Stimulated activated CD4-positive, alpha-beta T cell treated with anti-CD3 and anti-CD28 coated beads, Interleukin-12 subunit alpha, Interleukin-12 subunit beta, amount 100 ng/mL, for 48 hours (primary cell): ENCODE data around the gene BEGAIN.

Experiments
- DNase-seq, 3 donors: peaks; one replicate each; pipeline ENCODE4 v3.0.0-alpha.2; 2020; ENCODE audit warnings: low read depth in 2 of 3, low spot score in 1 of 3

The BEGAIN gene

DNA sequence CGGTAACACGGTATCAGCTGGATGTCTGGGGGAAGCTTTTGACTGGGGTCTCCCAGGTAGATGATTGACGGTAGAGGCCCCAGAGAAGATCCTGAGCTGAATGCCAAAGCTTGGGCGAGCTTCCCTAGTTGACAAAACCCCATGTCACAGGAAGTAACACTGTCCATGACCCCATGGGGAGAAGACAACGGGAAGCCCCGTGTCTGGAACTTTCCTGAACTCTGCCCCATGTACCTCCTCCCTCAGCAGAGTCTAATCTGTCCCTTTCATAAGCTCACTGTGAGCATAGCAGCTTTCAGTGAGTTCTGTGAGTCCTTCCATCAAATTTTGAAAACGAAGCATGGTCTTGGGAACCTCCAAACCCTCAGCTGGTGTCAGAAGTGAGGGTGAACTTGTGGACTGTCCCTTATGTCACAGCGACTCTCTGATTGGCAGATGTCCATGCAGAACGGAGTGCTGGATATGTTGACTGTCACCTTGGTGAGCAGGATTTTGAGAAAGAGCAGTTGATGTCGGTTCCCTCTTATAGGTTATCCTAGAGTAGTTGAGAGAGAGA is 29.7 kb upstream of the BEGAIN start:
- DNase-seq: no peak

GRCh38 chr14:100615736-100616695 is 28.8 kb upstream of the BEGAIN start:
- no peak for DNase-seq

DNA sequence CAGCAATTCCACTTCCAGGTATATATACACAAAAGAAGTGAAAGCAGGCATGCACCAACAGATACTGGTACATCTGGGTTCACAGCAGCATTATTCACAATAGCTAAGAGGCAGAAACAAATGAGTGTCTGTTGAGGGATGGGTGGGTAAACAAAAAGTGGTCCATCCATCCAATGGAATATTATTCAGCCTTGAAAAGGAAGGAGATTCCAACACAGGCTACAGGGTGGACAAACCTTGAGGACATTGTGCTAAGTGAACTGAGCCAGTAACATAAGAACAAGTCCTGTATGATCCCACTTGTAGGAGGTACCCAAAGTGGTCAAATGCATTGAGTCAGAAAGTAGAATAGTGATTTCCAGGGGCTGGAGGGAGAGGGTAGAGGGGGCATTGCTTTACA is 27.6 kb upstream of the BEGAIN start:
- DNase-seq: no peak

DNA sequence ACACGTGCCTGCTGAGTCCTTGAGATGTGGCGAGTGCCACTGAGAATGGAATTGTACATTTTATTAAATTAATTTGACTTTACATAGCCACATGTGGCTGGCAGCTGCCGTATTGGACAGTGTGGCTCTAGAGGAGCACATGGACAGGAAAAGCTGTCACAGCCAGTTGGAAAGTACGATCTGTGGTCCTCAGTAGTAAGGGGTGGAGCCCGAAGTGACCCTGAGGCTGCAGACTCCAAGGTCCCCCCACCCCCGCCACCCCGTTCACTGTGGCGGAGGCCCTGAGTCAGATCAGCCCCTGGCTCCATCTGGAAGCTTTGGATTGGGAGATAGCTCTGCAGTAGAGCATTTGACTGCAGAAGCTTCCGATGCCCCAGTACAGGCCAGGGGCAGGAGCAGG is 25.8 kb upstream of the BEGAIN start:
- DNase-seq: no peak

DNA sequence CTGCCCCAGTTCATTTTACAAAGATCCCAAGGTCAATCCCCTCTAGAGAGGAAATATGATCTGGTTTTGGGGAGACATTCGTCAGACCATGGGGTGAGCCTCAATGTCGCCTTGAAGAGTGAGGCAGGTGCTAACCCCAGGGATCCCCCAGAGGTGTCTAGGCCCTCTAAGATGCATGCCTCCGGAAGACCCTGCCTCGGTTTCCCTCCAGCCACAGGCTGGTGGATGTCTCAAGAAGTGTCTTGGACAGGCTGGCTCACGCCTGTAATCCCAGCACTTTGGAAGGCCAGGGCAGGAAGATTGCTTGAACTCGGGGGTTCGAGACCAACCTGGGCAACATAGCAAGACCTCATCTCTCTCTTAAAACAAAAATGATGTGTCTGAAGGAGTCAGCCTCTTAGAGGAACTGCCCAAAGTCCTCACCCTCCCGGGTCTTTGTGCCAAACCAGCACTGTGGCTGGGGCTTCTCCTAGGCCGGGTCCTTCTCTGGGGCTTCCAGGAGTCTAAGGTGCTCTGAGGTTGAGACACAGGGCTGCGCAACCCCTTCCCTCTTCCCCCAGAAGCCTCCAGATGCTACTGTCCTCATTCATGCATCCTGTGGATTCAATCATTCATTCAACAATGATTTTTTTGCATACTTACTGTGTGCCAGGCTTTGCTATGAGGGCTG is 24.7 kb upstream of the BEGAIN start:
- no peak for DNase-seq

DNA sequence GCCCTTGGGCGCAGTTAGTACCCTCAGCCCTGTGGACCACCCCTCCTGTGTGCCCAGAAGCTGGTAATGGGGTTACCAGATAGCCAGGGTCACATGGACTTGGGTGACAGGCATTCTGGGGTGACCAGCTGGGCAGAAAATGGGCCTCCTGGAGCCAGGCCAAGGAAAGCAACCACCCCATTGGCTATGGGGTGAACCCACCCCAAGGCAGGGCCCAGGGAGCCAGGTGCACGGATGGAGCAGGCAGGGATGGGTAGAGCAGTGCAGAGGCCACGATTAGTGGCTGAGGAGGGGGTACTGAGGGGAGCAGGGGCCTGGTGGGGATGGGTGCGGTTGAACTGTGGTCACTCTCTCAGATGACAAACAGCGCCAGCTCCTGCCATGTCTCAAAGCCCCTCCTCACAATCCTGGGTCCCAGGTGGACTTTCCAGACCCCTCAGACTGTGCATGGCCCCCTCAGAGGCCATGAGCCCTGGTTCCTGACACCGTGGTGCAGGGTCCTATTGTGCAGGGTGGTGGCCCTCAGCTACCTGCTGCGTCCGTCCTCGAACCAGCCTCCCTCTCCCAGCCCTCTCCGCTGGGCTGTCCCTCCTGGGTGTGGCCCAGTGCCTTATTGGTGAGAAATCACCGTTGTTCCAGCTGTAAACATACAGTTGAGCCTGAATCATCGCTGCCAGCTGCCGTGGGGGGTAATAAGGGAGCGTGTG is 23.4 kb upstream of the BEGAIN start:
- DNase-seq: no peak

DNA sequence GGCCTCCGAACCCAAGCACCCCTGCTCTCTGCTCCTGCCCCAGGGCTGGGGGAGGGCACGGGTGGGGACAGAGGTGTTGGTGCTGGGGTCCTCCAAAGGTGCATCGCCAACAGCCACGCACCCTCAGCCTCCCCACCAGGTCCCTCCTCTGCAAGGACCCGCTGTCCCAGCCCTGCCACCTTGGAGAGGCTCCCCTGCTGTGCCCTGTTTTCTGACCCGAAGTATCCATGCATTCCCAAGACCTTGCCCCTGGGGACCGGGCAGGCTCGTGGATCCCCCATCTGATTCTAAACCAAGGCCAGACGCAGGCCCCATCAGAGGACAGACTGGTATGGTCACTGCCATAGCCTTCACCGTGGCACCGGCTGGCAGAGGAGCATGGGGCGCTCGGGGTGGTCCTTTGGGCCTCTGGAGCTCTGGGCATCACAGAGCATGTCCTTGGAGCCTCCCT is 22.7 kb upstream of the BEGAIN start:
- no peak for DNase-seq

DNA sequence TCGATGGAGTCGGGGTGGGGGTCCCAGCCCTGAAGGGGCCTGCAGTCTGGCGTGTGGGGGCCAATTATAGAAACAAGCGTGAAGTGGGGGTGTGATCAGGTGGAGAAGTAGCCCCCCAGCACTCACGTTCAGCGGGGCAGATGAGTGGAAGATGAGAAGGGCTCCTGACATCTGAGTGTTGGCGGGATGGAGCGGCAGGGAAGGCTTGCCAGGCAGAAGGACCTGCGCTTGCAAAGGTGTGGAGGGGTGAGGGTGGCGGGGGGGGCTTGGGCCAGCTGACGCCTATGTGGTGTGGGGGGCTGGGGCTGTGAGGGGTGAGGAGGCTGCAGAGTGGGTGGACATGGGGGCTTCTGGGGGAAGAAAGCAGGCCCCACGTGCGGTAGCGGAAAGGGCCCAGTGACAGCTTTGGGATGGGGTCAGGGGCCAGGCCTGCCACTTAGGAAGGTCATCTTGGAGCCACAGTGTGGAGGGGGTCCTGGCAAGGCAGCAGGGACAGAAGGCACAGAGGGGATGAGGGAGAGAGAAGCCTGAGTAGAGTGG is 22.2 kb upstream of the BEGAIN start:
- DNase-seq: no peak

DNA sequence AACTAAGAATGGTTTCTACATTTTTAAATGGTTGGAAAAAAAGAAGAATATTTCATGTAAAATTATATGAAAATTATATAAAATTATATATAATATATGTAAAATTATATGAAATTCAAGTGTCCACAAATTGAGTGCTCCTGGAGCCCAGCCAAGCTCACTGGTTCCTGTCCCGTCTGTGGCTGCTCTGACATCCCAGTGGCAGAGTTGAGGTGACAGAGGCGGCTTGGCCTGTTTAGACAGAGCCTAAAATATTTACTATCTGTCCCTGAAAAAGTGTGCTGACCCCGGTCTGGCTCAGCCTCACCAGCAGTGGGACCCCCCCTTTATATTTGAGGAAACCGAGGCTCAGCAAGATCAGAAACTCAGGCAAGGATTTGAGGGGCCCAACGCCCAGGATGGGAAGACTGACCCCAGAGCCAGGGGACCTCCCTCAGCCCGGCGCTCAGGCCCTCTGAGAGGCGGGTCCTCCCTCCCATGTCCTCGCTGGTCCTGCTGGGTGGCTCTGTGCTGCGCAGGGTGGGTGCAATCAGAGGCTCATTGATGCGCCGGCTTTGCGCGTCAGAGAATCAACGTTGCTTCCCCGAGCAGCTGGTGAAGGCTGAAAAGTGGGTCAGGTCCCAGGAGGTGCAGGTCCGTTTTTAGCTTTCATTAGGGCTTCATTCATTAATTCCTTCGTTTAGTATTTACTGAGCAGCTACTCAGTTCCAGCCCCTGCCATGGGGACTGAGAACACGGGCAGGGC is 21.5 kb upstream of the BEGAIN start:
- no peak for DNase-seq

DNA sequence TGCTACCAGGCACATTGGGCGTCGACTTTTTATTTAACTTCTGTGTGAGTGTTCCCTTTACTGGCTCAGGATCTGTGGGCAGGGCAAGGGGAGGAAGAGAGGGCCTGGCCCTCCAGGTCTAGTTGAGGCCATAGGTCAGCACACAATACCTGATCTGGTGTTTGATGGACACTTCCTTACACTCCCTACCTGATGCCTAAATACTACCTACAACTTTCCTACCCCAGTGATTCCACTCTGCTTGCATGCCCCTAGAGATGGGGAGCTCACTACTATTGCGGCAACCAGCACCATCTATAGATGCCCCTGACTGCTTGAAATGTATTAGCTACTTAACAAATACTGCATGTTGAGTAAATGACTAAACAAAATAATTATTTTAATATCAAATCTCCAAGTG is 20.8 kb upstream of the BEGAIN start:
- DNase-seq: no peak

DNA sequence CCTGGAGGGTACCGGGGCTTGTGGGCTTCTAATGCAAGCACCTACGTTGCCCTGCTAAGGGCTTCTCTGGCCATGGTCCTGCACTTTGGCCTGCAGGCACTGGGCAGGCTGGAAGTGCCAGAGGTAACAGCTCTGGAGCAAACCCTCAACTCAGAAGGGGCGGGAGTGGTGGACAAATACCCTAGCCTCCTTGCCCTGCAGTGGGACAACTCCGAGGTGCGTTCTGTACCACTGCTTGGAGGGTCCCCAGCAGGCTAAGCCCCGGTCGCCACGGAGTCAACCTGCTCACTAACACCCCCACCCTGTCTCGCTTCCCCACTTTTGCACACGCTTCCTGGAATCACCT is 20.4 kb upstream of the BEGAIN start:
- DNase-seq: no peak

GRCh38 chr14:100606687-100607610 is 19.7 kb upstream of the BEGAIN start:
- no peak for DNase-seq

DNA sequence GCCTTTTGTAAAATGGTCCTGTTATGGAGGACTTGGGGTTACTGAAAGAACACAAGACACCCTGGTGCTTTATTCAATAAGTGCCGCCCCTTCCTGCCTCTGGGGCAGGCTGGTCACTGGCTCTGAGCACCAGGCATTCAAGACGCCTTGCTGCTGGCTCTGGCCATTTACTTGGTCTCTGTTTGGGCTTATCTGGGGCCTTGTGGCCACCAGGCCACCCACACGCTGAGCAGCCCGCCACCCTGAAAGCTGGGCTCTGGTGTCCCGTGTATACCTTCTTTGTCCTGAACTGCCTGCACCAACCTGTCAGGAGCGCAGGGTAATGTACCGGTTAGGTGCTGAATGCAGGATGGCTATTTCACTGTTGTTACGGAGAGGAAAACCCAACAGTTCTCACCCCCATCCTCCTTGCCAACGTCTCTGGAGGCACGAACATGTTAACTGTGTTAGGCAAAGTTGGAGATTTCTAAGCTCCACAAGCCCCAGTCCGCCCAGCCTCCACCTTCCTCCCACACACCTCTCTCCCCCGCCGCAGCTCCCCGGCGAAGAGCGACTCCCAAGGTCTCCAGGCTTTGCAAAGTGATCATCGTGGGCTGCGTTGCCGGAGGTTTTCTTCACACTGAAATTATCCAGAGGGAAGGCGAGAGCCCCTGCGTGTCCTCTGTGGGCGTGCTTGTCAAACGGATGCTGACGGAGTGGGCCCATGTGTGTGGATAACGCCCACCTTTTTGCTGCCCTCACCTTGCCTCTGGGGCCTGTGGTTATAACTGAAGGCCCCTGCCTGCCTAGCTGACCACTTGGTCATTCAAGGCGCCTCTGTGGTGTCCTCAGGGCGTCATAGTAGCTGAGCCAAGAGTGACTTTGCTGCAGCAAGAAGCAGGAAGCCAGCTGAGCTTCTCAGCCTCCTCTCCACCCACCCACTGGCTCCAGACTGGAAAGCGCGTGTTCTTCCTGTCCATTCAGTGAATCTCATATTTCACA is 18.8 kb upstream of the BEGAIN start:
- no peak for DNase-seq

GRCh38 chr14:100605230-100605629 is 18.0 kb upstream of the BEGAIN start:
- no peak for DNase-seq

DNA sequence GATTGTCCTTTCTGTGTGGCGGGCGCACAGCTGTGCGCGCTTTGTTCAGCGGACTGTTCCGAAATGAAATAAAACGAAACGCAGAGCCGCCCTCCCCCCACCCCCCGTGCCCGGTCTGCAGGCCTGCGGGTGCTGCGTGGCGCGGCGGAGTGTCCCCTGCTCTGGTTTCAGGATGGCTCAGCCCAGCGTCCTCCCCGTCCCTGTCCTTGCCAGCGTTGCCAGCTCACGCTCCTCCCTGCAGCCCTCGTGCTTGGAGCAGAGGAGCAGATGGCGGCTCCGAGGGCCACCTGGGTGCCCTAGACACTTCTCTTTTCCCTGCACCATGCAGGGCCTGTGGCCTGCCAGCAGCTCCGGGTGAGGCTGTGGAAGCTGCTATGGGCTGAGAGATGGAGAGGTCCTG is 17.5 kb upstream of the BEGAIN start:
- no peak for DNase-seq

DNA sequence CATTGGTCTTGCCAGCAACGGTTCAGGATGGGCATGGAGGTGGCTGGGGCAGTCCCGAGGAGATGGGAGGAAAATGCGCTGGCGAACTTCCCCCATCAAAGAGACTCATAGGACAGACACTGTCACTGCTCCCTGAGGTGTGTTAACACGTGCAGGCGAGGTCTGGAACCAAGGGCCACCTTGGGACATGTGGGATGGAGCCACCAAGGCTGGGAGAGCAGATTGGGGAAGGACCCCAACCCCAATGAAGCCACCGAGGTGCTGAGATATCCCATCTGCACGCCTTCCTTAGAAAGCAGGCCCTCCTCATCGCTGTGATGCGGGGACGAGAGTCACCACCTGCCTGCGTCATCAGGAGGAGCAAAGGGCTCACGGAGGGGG is 16.9 kb upstream of the BEGAIN start:
- DNase-seq: no peak

- no peak for DNase-seq
These were observed 16.3 kb upstream of the BEGAIN start for GRCh38 chr14:100603341-100604120.
